ENCODE data around the gene INSRR.

Gene INSRR

GRCh38 chr1:156886583-156887281 is 27.8 kb upstream of the INSRR start:
- Histone ChIP-seq H3K9me3 (ENCODE audit: control insufficient read depth, insufficient read depth, low read length) (no peaks in the 10 kb centered on the region), H3K36me3 (ENCODE audit: insufficient read depth, low read length) (no peaks in the 10 kb centered on the region), H3K4me1 (ENCODE audit: insufficient read depth, low read length) (peaks cover 29% of the 10 kb centered on the region), H3K9ac (ENCODE audit: low read depth, low read length) (no peak overlapping the region)

- Histone ChIP-seq H3K9me3 (ENCODE audit: control insufficient read depth, insufficient read depth, low read length) (no peaks in the 10 kb centered on the region), H3K4me1 (ENCODE audit: insufficient read depth, low read length) (peaks cover 29% of the 10 kb centered on the region), H3K9ac (ENCODE audit: low read depth, low read length) (no peak overlapping the region), H3K36me3 (ENCODE audit: insufficient read depth, low read length) (no peaks in the 10 kb centered on the region)
Measured at GRCh38 chr1:156885880-156886355, 27.0 kb upstream of the INSRR start.

- peaks cover 29% of the 10 kb centered on the region for H3K4me1 ChIP-seq (ENCODE audit: insufficient read depth, low read length)
- no peak overlapping the region for H3K9ac ChIP-seq (ENCODE audit: low read depth, low read length)
- H3K36me3 ChIP-seq (ENCODE audit: insufficient read depth, low read length) = no peaks in the 10 kb centered on the region
- no peaks in the 10 kb centered on the region for H3K9me3 ChIP-seq (ENCODE audit: control insufficient read depth, insufficient read depth, low read length)
Measured at GRCh38 chr1:156885314-156885713, 26.4 kb upstream of the INSRR start.

GRCh38 chr1:156884560-156885184 is 25.8 kb upstream of the INSRR start:
- H3K4me1 ChIP-seq (ENCODE audit: insufficient read depth, low read length) = peaks cover 29% of the 10 kb centered on the region
- H3K9me3 ChIP-seq (ENCODE audit: control insufficient read depth, insufficient read depth, low read length) = no peaks in the 10 kb centered on the region
- H3K36me3 ChIP-seq (ENCODE audit: insufficient read depth, low read length) = no peaks in the 10 kb centered on the region
- H3K9ac ChIP-seq (ENCODE audit: low read depth, low read length) = no peak overlapping the region

- Histone ChIP-seq H3K9me3 (ENCODE audit: control insufficient read depth, insufficient read depth, low read length) (no peaks in the 10 kb centered on the region), H3K4me1 (ENCODE audit: insufficient read depth, low read length) (peaks cover 29% of the 10 kb centered on the region), H3K9ac (ENCODE audit: low read depth, low read length) (no peak overlapping the region), H3K36me3 (ENCODE audit: insufficient read depth, low read length) (no peaks in the 10 kb centered on the region)
Measured at GRCh38 chr1:156883919-156884318, 25.0 kb upstream of the INSRR start.

- no peaks in the 10 kb centered on the region for H3K9me3 ChIP-seq (ENCODE audit: control insufficient read depth, insufficient read depth, low read length)
- no peaks in the 10 kb centered on the region for H3K36me3 ChIP-seq (ENCODE audit: insufficient read depth, low read length)
- H3K9ac ChIP-seq (ENCODE audit: low read depth, low read length) = no peak overlapping the region
- peaks cover 29% of the 10 kb centered on the region for H3K4me1 ChIP-seq (ENCODE audit: insufficient read depth, low read length)
Measured at GRCh38 chr1:156882543-156882942, 23.6 kb upstream of the INSRR start.

- Histone ChIP-seq H3K9me3 (ENCODE audit: control insufficient read depth, insufficient read depth, low read length) (no peaks in the 10 kb centered on the region), H3K36me3 (ENCODE audit: insufficient read depth, low read length) (no peaks in the 10 kb centered on the region), H3K4me1 (ENCODE audit: insufficient read depth, low read length) (peaks cover 26% of the 10 kb centered on the region), H3K9ac (ENCODE audit: low read depth, low read length) (no peak overlapping the region)
Measured at GRCh38 chr1:156881663-156882062, 22.7 kb upstream of the INSRR start.

- no peak overlapping the region for H3K9ac ChIP-seq (ENCODE audit: low read depth, low read length)
- H3K4me1 ChIP-seq (ENCODE audit: insufficient read depth, low read length) = peaks cover 22% of the 10 kb centered on the region
- H3K36me3 ChIP-seq (ENCODE audit: insufficient read depth, low read length) = no peaks in the 10 kb centered on the region
- H3K9me3 ChIP-seq (ENCODE audit: control insufficient read depth, insufficient read depth, low read length) = no peaks in the 10 kb centered on the region
Measured at GRCh38 chr1:156881101-156881500, 22.2 kb upstream of the INSRR start.

GRCh38 chr1:156880473-156880872 is 21.6 kb upstream of the INSRR start:
- no peak overlapping the region for H3K9ac ChIP-seq (ENCODE audit: low read depth, low read length)
- H3K4me1 ChIP-seq (ENCODE audit: insufficient read depth, low read length) = peaks cover 16% of the 10 kb centered on the region
- no peaks in the 10 kb centered on the region for H3K9me3 ChIP-seq (ENCODE audit: control insufficient read depth, insufficient read depth, low read length)
- no peaks in the 10 kb centered on the region for H3K36me3 ChIP-seq (ENCODE audit: insufficient read depth, low read length)

- Histone ChIP-seq H3K4me1 (ENCODE audit: insufficient read depth, low read length) (peaks cover 10% of the 10 kb centered on the region; the same call in 1 of the 2 replicates), H3K9me3 (ENCODE audit: control insufficient read depth, insufficient read depth, low read length) (no peaks in the 10 kb centered on the region), H3K36me3 (ENCODE audit: insufficient read depth, low read length) (no peaks in the 10 kb centered on the region), H3K9ac (ENCODE audit: low read depth, low read length) (no peak overlapping the region)
Measured at GRCh38 chr1:156879876-156880275, 21.0 kb upstream of the INSRR start.

GRCh38 chr1:156877433-156878170 is 18.7 kb upstream of the INSRR start:
- Histone ChIP-seq H3K9ac (ENCODE audit: low read depth, low read length) (no peak overlapping the region), H3K36me3 (ENCODE audit: insufficient read depth, low read length) (no peaks in the 10 kb centered on the region), H3K9me3 (ENCODE audit: control insufficient read depth, insufficient read depth, low read length) (no peaks in the 10 kb centered on the region), H3K4me1 (ENCODE audit: insufficient read depth, low read length) (peaks cover 3% of the 10 kb centered on the region; the same call in 1 of the 2 replicates)

- Histone ChIP-seq H3K4me1 (ENCODE audit: insufficient read depth, low read length) (peaks cover 3% of the 10 kb centered on the region; the same call in 1 of the 2 replicates), H3K9me3 (ENCODE audit: control insufficient read depth, insufficient read depth, low read length) (no peaks in the 10 kb centered on the region), H3K9ac (ENCODE audit: low read depth, low read length) (no peak overlapping the region), H3K36me3 (ENCODE audit: insufficient read depth, low read length) (no peaks in the 10 kb centered on the region)
Measured at GRCh38 chr1:156876281-156876680, 17.4 kb upstream of the INSRR start.

- no peak overlapping the region for H3K9ac ChIP-seq (ENCODE audit: low read depth, low read length)
- peaks cover 3% of the 10 kb centered on the region; the same call in 1 of the 2 replicates for H3K4me1 ChIP-seq (ENCODE audit: insufficient read depth, low read length)
Measured at GRCh38 chr1:156875341-156875615, 16.4 kb upstream of the INSRR start.

GRCh38 chr1:156874572-156875340 is 15.8 kb upstream of the INSRR start:
- Histone ChIP-seq H3K9me3 (ENCODE audit: control insufficient read depth, insufficient read depth, low read length) (no peaks in the 10 kb centered on the region), H3K4me1 (ENCODE audit: insufficient read depth, low read length) (peaks cover 3% of the 10 kb centered on the region; the same call in 1 of the 2 replicates), H3K9ac (ENCODE audit: low read depth, low read length) (no peak overlapping the region), H3K36me3 (ENCODE audit: insufficient read depth, low read length) (no peaks in the 10 kb centered on the region)

More at GRCh38 chr1:156875341-156875615, 16.4 kb upstream of the INSRR start:
- H3K36me3 ChIP-seq (ENCODE audit: insufficient read depth, low read length) = no peaks in the 10 kb centered on the region
- H3K9me3 ChIP-seq (ENCODE audit: control insufficient read depth, insufficient read depth, low read length) = no peaks in the 10 kb centered on the region
